Adrenal gland (tissue), 5 donors: ENCODE measurements around the gene SMARCD2.

Source experiments
- POLR2A ChIP-seq, 2 donors: fragments of 450-650 bp; IDR thresholded peaks; one replicate each; pipeline ENCODE4 v1.6.1; 2017; ENCODE audit warnings: antibody characterized with exemption in 2 of 2, mild to moderate bottlenecking in 2 of 2, moderate library complexity in 1 of 2
- TF ChIP-seq, protein P1 (sequence below), 6 experiments: fragments of 450-650 bp in 4 of 6; fragments of 200-600 bp in 2 of 6; sonication (generic) in 1 of 6; IDR thresholded peaks; 1 replicate in 5 of 6; 2 replicates in 1 of 6; pipeline versions ENCODE4 v1.5.1 to v1.8.0; 2016 to 2021; ENCODE audit warnings: antibody characterized with exemption in 6 of 6, mild to moderate bottlenecking in 2 of 6, moderate library complexity in 1 of 6
- donor health status: DM: no; HTN: no; CAD: no.

DNA sequence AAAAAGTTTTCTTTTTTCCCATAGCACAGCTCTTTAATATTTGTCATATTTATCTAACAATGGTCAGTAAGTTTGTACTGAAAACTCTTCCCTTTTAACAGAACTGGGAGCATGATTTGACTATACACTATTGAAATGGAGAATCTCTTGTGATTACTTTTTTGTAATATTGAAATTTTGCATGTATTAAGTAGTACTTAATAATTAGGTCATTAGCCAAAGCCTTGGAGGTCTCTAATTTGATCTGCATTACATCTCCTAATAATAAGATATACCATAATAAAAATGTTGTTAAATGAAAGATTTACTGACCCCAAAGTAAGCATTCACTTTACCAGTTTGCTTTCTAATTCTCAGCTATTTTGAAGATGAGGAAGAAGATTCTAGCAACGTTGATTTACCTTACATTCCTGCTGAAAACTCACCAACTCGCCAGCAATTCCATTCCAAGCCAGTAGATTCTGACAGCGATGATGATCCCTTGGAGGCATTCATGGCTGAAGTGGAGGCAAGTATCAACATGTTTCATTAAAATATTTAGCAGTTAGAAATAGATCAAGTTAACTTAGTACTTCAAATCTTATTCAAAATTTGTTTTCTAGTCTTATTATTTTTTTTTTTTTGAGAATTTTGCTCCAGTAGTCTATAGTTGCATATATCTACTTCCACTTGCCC, 50.3 kb downstream of the SMARCD2 start:
- TF ChIP-seq, protein P1, sequence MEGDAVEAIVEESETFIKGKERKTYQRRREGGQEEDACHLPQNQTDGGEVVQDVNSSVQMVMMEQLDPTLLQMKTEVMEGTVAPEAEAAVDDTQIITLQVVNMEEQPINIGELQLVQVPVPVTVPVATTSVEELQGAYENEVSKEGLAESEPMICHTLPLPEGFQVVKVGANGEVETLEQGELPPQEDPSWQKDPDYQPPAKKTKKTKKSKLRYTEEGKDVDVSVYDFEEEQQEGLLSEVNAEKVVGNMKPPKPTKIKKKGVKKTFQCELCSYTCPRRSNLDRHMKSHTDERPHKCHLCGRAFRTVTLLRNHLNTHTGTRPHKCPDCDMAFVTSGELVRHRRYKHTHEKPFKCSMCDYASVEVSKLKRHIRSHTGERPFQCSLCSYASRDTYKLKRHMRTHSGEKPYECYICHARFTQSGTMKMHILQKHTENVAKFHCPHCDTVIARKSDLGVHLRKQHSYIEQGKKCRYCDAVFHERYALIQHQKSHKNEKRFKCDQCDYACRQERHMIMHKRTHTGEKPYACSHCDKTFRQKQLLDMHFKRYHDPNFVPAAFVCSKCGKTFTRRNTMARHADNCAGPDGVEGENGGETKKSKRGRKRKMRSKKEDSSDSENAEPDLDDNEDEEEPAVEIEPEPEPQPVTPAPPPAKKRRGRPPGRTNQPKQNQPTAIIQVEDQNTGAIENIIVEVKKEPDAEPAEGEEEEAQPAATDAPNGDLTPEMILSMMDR (IDR thresholded peaks at IDR 0.05) = no peak
- no peak for TF ChIP-seq POLR2A (IDR thresholded peaks at IDR 0.05)
